Muscle of arm (tissue), 14 donors: ENCODE data around the gene TRIM17. TPM values are rescaled to one million over a fixed set of nuclear protein-coding genes. Genes with fewer than 3 reads are reported as not detected.

Experiments used
- DNase-seq: peaks from one replicate; pipeline ENCODE4 v3.0.0-alpha.2; 2013
- long read RNA-seq, 11 donors: transcript quantifications; one replicate each; lab custom pipeline, GENCODE V29; 2026
- polyA plus RNA-seq, 12 donors: library from polyadenylated mRNA; unstranded; fragments of 120-200 nt; gene quantifications; one replicate each; pipeline ENCODE4 v1.2.1, GENCODE V29; 2013; ENCODE audit not compliant: insufficient read length in 12 of 12

The TRIM17 gene, protein sequence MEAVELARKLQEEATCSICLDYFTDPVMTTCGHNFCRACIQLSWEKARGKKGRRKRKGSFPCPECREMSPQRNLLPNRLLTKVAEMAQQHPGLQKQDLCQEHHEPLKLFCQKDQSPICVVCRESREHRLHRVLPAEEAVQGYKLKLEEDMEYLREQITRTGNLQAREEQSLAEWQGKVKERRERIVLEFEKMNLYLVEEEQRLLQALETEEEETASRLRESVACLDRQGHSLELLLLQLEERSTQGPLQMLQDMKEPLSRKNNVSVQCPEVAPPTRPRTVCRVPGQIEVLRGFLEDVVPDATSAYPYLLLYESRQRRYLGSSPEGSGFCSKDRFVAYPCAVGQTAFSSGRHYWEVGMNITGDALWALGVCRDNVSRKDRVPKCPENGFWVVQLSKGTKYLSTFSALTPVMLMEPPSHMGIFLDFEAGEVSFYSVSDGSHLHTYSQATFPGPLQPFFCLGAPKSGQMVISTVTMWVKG
- 1 to 10 TPM in 3 of 12 donors, under 1 TPM in 7, not detected in 2; 0.38 to 1.9 (median 0.65) TPM for polyA plus RNA-seq
- long read RNA-seq, donor 1, result 0 reads
- long read RNA-seq, donor 2, result 0 reads
- long read RNA-seq, donor 3, result 0 reads
- long read RNA-seq, donor 4, result 0 reads
- long read RNA-seq, donor 5, result 0 reads
- long read RNA-seq, donor 6, result 0 reads
- long read RNA-seq, donor 7, result 0 reads
- long read RNA-seq, donor 8, result 0 reads
- long read RNA-seq, donor 9, result 0 reads
- long read RNA-seq, donor 10, result 0 reads
- long read RNA-seq, donor 11, result 0 reads

DNA sequence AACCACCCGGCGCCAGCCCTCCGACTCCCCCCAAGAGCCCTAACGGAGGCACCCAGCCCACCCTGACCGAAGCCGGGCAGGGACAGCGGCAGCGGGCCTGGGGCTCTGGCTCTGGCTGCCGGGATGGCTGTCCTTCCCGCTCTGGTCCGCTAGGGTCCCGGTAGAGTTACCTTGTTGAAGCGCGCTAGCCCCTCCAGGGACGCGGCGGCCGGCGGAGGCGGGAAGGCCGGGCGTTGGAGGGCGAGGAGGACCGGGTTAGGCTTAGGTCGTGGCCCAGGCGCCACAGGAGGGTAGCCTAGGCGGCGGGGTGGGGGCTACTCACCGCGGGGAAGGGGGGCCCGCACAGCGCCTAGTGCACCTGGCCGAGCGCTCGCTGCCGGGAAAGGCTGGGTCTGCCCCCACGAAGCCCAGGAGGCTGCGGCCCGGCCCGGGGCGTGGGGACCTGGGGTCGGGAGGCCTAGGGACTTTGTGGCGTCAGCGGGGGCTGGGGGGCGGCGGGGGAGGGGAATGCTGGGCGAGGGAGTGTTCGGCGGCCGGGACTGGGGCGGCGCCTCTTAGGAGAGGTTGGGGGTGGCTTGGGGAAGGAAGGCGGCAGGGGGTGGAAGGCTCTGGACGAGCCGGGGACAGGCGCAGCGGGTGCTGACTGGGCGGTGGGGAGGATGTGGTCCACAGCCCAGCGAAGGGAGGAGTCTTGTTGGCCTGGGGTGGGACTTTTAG is at the start of gene TRIM17:
TRIM17 (minus strand) TSS at position 645 of the 717 bp plus-strand sequence. CDS start 1,789 bp downstream, outside the sequence.
- DNase-seq, result no peak

DNA sequence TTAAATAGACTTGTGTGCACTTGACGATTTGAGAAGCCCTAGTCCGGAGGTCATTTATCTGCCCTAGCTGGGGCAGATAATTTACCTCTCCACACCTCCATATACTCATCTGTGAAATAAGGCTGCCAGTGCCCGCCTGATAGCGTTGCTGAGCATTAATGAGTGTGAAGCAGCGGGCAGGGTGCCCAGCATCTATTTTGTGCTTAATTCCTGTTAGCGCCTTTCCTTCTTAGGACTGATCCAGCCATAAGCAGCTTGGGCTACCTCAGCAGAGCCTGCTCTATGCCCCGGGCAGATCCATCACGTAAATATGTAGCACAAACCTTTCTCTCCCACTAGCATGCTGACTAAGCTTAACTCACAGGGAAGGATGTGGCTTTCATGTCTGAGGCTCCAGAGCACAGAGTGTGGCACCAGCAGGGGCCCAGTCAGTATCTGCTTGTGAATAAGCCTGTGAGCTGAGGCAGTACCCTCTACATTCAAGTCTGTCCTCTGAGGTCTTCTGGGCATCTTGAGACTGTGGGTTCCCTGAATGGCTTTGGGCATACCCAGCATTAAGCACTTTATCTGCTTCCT is 49.0 kb upstream of the TRIM17 start:
- no peak for DNase-seq

DNA sequence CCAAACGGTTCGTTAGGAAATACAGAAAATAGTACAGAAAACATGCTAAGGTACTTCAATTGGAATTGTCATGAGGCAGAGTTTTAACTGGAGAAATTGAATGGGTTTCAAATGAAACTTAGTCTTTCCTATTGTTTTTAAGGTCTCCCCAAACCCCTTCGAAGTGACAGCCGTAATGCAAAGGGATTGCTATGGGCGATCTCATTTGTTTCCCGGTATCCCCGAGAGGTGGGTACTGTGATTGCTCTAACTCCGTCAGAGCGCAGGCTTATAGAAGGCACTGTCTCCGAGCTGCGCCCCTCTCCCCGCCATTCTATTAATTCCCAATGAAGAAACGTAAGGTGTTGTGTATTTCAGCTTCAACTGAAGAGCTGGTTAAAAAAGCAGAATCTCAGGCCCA is 48.5 kb upstream of the TRIM17 start:
- no peak for DNase-seq

DNA sequence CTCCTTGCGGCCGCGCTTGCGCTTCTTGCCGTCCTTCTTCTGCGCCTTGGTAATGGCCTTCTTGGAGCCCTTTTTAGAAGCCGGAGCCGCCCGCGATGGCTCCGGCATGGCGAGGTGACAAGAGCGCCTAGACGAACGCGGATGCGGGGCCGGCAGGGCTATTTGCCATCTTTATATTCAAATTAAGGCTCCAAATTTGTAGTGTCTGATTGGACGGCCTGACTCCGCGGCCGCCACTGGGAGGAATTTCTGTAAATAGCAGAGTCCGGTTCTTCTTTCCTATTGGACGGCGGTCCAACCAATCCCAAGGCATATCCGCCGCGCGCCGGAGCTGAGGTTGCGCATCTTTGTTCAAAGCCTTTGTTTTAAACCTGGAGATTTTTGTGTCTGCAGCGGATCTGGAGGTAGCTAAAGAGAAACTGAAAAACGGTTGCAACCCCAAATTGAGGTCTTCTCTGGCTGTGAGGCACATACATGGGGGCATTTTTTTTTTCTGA is 47.9 kb upstream of the TRIM17 start:
- DNase-seq, result peak; percentile 75

DNA sequence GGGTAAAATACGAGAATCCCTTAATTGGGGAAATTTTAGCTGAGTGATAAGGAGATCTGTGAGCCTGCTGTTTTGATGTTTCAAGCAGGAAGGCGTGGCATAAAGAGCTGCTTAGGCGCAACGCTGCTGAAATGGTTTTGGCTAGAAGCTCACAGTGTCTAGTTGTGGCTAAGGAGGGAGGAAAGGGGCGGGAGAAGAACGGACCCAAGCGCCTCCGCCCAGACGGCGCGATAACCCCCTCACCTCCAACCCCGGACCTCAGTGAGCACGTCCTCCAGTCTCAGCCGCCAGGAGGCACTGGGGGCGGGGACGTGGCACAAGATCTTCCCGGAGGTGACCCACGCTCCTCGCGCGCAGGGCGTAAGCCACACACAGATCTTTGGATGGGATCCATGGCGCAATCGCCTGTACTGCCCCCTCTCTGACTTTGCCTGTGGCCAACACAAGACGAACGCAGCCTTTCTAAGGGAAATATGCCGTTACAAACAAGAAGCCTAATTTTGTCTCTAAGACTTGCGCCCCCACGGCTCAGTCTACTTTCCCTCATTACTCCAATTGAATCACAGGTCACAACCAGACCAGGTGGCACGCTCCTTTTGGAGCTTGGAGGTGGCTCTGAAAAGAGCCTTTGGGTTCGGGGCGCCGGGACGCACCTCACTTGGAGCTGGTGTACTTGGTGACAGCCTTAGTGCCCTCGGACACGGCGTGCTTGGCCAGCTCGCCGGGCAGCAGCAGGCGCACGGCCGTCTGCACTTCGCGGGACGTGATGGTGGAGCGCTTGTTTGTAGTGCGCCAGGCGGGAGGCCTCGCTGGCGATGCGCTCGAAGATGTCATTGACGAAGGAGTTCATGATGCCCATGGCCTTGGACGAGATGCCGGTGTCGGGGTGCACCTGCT is 47.1 kb upstream of the TRIM17 start:
- DNase-seq, result no peak

DNA sequence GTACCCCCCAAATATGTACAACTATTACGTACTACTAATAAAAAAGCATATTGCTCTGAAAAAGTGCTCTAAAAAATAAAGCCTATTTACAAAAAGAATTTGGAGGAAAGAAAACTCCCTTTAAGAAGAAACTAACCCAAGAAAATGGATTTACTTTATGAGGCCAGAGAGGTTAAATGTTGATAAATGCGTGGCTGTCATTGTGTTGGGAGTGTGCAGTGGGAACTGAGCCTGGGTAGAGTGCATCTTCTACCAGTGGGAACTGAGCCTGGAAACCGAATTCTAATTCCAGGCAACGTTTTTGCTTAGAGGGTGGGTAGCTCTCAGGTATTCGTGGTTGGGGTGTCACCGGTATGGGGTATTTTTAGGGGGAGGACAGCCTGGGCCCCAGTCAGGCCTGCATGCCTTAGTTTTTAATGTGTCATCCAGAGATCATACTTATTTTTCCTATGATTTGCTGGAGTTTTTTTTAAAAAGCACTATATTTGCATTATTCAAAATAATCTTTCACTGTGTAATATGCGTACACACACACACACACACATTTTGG is 46.4 kb upstream of the TRIM17 start:
- no peak for DNase-seq

DNA sequence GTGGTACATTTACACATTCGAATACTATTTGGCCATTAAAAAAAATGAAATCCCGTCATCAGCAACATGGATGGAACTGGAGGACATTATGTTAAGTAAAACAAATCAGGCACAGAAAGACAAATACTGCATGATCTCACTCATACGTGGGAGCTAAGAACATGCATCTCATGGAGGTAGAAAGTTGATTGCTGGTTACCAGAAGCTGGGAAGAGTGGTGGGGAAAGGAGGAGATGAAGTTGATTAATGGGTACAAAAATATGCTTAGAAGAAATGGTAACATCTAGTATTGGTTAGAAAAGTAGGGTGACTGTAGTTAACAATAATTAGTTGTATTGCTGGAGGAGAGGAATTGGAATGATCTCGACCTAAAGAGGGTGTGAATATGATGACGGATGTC is 45.9 kb upstream of the TRIM17 start:
- DNase-seq, result no peak

DNA sequence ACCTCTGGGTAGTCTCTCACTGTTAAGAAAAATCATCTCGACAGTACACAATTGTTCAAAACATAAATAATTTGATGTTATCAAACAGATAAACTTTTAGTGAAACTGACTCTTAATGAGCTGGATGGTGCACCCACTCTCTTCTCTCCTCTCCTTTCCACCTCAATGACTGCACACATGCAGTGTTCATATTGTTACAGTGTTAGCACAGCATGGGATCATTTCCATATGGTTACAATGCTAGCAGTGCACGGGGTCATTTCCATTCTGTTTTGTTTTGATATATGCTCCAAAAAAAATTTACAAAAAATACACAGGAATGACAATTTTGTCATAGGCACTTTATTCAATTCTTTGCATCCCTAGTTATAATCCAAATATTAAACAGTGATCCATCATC is 44.2 kb upstream of the TRIM17 start:
- DNase-seq, result no peak

DNA sequence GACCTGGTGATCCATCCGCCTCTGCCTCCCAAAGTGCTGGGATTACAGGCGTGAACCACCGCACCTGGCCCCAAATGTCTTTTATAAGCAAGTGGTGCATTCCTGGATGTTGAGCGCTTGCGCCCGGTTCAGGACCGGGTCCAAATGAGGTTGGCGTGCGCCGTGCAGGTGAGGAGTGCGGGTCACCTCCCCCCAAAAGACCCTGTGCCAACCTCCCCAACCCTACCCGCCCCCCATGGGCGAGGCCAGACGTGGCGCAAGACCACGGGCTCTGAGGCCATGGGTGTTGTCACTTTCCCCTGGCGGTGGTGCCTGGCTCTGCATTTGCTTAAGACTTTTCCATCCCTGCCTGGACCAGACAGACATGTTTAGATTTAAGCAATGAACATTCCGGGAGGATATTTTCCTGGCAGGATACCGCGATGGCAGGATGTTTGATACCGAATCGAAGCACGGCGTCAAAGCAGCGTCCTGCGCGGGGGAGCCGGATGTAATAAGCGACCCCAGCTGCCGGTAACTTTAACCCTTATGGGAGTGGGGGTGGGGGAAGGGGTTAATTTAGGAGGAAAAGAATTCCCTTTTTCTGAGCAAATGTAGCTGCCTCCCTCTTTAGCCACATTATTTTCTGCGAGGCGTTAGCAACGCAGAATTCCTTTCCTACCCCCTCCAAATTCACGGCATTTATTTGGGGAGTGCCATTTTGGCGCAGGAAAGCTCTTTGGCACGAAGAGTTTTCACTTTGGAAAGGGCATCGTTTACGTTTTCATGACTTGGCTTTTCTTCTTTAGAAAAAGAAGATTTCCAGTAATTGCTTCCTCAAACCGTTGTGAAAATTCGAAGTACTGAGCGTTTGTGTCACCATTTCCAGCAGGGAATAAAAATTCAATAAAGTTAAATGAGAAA is 42.7 kb upstream of the TRIM17 start:
- DNase-seq, result peak; percentile 57

DNA sequence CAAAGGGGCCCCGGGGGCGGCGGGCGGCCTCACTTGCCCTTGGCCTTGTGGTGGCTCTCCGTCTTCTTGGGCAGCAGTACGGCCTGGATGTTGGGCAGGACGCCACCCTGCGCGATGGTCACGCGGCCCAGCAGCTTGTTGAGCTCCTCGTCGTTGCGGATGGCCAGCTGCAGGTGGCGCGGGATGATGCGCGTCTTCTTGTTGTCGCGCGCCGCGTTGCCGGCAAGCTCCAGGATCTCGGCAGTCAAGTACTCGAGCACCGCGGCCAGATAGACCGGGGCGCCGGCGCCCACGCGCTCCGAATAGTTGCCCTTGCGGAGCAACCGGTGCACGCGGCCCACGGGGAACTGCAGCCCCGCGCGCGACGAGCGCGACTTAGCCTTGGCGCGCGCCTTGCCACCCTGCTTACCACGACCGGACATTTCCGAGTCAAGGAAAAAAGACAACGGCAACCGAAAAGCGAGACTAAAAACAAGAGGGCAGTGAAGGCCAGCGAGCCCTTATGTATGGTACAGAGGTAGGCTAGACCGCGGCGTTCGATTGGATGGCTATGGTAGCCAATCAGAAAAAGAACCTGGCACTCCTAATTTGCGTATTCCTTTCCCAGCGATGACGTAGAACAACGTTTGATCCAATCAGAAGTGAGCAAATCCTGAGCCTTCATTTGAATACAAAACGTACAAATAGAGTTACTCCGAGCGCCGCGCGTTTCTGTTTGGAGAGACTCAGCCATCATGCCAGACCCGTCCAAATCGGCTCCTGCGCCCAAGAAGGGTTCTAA is 40.9 kb upstream of the TRIM17 start:
- peak; percentile 97 for DNase-seq

DNA sequence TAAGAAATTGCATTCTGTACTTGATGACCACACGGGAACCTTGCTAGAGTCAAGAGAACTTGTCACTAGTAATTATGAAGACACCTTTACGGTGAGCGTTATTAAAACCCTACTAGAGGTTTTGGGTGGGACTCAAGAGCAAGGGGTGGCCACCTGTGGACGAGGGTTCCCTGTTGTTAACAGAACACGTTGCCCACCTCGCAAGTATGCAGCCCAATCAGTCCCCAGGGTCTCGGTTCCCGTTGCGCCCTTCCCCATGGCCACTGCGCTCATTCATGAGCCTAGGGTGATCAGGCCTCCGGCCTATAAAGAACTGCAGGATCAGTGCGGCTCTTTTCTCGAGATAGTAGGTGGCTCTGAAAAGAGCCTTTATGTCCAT is 40.3 kb upstream of the TRIM17 start:
- DNase-seq, result peak; percentile 36

DNA sequence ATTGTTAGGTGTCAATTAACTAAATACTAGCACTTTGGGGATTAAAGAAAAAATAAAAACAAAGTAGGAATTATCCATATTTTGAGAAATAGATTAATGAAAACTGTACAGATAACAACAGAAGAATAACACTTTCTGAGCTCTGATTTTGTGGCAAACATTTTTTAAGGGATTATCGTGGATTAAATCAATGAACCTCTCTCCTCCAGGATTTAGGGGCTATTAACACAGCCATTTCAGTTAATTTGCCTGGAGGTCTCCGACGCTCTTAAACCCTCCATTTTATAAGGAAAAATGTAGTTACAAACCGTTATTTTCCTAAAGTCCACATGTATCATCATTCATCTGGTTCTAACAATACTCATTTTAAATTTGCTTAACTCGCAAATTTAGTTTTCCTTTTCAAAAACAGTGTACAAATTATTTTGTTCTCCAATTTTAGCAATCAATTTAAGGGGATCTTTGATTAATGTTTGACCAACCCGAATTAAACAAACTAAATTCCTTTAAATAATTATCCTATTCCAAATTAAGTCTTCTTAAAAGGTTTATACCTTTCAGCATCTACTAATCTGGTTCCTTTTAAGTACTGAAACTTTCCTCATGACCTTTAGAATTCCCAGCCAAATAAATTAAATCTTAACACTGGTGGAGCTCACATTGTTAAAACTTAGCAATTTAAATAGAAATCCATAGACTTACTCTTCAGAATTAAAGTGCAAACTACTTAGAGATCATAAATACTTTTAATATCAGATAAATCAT is 39.8 kb upstream of the TRIM17 start:
- DNase-seq, result no peak

DNA sequence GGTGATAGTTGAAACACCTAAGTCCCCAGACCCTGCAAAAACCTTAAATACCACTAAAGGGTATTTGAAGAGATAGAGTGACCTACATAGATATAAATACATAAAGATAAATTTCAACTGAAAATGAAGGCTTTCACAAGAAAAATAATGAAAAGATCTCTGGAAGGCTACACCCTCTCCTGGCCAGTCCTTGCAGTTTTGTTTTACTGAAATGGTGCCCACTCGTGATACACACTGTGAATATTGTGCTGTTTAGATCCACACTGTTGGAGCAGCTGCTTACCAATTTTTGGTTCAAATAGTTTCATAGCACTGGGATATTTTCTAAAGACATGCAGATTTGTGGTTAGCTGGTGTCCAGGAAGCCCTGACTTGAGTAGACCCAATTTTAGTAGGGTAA is 39.1 kb upstream of the TRIM17 start:
- no peak for DNase-seq

DNA sequence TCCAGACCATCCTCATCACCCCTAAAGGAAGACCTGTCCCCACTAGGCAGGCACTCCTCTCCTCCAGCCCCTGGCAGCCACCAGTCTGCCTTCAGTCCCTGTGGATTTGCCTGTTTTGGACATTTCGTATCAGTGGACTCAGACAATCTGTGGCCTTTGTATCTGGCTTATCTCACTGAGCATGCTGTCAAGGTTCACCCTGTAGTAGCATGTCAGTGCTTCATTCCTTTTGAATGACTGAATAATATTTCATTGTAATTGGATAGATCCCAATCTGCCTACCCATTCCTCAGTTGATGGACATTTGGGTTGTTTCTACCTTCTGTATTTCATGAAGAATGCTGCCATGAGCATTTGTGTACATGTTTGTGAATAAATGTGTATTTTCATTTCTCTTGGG is 37.6 kb upstream of the TRIM17 start:
- DNase-seq, result no peak

DNA sequence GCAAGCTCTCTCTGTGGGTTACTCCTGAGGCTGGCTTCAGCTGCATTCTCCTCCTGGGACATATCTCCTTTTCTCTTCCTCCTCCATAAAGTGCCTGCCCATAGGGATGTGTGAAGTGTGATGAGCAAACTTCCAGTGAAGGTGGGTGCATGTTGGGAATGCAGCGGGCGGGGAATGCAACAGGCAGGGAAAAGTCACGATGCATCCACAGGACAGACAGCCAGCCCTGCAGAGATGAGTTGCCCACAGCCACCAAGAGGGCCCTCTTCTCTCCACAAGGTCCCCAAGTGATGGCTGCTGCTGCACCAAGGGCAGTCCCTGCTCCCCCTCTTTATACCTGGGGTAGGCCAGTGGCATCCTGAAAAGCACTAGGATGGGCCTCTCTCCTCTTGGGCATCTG is 37.0 kb upstream of the TRIM17 start:
- no peak for DNase-seq

DNA sequence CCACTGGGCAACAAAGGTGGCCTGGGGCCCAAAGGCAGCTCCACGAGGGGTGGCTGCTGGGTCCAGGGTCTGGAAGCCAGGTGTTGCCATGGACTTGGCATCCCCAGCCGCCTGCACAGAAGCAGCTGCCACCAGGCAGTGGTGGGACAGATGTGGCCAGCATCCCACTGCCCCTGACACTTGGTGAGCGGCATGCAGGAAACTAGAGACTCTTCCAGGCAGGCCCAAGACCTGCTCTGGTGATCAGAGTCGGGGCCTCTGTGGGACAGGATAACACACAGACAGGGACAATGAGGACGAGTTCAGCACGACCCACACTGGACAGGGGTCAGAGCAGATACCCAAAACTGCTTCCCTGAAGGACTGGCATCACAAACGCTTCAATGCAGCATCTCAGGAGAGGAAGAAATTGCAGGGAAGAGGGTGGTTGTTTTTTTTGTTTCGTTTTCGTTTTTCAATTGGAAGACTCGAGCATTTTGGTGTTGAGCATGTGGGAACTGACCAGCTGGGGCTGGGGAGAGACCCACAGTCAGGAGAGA is 36.4 kb upstream of the TRIM17 start:
- no peak for DNase-seq

DNA sequence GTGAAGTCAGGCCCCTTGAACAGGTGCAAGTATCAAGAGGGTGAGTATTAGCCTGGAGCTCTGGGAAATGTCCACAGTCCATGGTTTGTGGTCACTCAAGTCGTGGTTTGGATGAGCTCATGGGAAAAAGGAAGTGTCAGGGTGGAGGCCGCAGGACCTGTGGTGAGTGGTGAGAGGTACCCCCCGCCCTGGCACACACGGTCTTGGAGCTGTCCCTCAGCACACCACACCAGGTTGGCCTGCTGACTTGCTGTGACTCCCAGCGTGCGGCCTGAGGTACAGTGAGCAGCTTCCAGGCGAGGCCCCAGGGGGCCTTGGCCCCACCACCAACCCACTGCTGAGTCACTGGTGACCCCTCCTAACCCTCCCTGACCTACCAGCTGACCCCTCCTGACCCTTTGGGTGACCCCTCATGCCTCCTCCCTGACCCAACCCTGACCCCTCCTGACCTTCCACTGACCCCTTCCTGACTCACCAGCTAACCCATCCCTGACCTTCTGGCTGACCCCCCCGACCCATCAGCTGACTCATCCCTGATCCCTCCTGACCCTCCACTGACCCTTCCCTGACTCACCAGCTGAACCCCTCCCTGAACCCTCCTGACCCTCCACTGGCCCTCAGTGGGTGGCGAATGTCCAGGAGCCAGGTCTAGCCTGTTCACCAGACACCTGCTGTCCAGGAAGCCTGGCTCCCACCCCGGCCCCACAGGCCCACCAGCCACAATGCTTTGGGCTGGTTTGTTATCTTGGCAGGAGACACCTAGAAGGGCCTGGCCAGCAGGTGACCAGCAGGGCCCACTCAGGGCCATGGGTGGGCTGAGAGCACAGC is 35.7 kb upstream of the TRIM17 start:
- DNase-seq, result no peak
